ENCODE results near the gene ATP5PD.
"Not testable (repeated sequence)": the region's sequence is repeated elsewhere in the genome, so short reads cannot be mapped to it uniquely, and the experiment has no call there.

Gene ATP5PD

GRCh38 chr17:75084039-75084660 is 37.4 kb upstream of the ATP5PD start:
- DNase-seq (ENCODE audit: insufficient read length, low spot score) (no peak), FAIRE-seq (no peak)
- TF ChIP-seq POLR2A (IDR thresholded peaks at IDR 0.05; ENCODE audit: low read depth, low read length), result no peak

- FAIRE-seq (no peak), DNase-seq (ENCODE audit: insufficient read length, low spot score) (no peak)
- TF ChIP-seq POLR2A (IDR thresholded peaks at IDR 0.05; ENCODE audit: low read depth, low read length), result no peak
Observed at GRCh38 chr17:75082683-75083082, 35.9 kb upstream of the ATP5PD start.

DNA sequence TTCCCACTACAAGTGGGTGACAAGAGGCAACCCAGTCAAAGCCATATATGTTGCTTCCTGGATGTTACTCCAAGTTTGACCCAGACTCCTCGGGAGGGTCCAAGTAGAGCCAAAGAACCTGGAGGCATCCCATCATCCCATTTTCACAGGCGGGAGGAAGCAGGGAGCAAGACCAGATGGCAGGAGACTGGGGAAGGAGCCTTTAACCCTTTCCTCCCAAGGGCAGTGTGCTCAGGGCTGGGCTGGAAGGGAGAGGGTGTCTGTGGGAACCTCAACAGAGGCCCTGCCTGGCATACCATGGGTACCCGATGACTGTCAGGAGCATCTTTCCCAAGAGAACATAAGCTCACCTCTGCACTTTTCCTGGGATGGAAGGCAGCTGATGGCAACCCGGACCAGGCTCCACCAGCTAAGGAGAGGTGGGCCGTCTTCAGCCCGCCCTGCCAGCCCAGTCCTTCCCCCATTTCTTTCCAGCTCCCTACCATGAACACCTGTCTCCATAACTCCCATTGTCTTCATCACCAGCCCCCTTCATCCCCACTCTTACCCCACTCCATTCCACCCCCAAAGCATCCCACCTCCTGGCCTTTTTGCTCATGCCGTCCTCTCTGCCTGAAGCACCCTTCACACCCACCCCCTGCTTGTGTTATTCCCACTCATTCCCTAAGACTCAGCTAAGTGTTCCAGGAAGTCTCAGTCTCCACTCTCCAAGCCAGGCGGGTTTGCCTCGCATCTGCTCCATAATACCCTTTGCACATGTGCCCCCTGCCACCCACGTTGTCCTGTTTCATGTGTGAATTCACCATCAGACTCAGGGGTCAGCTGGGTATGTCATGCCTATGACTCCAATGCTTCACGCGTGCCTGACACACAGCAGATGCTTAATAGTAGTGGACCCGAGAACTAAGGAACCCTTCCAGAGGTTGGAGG is 35.1 kb upstream of the ATP5PD start:
- DNase-seq (ENCODE audit: insufficient read length, low spot score) (no peak), FAIRE-seq (no peak)
- no peak for TF ChIP-seq POLR2A (IDR thresholded peaks at IDR 0.05; ENCODE audit: low read depth, low read length)

DNA sequence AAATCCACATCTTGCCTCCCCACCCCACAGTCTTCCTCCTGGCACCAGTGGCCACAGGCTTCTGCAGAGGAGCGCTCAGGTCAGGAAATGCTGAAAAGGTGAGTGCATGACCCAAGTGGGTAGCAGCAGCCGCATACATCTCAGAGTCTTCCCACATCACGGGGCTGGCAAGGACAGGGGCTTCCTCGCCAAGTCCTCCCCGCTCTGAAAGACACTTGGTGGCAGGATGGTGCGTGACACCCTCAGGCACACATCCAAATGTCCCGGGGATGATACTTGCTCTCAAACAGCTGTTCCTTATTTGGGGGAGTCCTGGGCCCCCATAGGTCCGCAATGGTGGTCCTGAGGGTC is 32.2 kb upstream of the ATP5PD start:
- TF ChIP-seq POLR2A (IDR thresholded peaks at IDR 0.05; ENCODE audit: low read depth, low read length), result no peak
- FAIRE-seq (no peak), DNase-seq (ENCODE audit: insufficient read length, low spot score) (no peak)

DNA sequence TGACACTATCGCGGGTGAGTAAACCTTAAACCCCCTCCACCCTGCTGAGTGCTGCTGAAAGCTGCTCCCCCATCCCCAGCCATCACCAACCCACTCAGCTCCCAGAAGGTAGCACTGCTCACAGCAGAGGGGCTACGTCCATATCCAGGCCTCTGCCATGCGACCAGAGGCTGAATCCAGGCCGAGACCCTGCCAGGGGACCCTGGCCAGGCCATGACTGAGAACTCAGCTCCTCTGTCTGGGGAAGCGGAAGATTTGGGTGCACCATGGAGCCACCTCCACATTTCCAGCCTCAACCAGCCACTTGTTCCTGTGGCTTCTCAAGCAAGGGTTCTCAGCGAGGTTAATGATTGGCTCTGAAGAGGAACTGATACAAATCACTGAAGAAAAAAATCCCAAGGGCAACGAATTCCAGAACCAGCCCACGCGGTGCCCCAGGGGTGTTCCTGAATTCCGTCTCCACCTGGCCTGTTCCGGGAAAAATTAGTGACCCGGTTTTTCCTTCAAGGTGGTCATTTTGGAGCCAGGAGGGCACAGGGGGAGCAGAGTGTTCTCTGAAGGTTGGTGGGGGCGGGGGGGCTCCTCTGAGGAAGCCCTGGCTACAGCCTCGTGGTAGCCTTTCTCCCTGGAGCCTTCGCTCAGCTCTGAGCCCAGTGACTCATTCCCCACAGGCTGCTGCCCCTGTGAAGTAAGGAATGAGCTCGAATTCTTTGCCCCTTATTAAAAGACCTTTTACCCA is 31.7 kb upstream of the ATP5PD start:
- FAIRE-seq, result peak; percentile 58
- no peak for TF ChIP-seq POLR2A (IDR thresholded peaks at IDR 0.05; ENCODE audit: low read depth, low read length)
- DNase-seq (ENCODE audit: insufficient read length, low spot score), result peak; percentile 99

- no peak for TF ChIP-seq POLR2A (IDR thresholded peaks at IDR 0.05; ENCODE audit: low read depth, low read length)
- no peak for FAIRE-seq
- no peak for DNase-seq (ENCODE audit: insufficient read length, low spot score)
Observed at GRCh38 chr17:75077496-75078283, 30.9 kb upstream of the ATP5PD start.

DNA sequence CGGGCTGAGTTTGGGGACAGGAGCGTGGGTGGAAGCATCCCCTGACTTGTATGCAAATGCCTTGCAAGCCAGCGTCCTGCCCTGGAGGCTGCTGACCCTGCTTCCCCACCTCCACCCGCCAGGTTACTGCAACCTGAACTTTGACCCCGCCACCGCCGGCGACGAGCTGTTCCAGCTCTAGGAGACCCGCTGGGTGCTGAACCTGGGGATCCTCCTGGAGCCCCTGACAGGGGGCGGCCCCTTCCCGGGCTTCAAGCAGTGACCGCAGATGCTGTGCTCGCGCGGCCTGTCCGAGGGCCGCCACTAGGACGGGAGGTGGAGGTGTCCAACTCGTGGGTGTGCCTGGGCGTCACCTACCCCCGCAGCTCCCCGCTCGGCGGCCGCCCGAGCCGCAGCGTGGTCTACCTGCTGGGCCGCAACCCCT is 30.3 kb upstream of the ATP5PD start:
- DNase-seq (ENCODE audit: insufficient read length, low spot score), result no peak
- TF ChIP-seq POLR2A (IDR thresholded peaks at IDR 0.05; ENCODE audit: low read depth, low read length), result no peak
- FAIRE-seq, result no peak

DNA sequence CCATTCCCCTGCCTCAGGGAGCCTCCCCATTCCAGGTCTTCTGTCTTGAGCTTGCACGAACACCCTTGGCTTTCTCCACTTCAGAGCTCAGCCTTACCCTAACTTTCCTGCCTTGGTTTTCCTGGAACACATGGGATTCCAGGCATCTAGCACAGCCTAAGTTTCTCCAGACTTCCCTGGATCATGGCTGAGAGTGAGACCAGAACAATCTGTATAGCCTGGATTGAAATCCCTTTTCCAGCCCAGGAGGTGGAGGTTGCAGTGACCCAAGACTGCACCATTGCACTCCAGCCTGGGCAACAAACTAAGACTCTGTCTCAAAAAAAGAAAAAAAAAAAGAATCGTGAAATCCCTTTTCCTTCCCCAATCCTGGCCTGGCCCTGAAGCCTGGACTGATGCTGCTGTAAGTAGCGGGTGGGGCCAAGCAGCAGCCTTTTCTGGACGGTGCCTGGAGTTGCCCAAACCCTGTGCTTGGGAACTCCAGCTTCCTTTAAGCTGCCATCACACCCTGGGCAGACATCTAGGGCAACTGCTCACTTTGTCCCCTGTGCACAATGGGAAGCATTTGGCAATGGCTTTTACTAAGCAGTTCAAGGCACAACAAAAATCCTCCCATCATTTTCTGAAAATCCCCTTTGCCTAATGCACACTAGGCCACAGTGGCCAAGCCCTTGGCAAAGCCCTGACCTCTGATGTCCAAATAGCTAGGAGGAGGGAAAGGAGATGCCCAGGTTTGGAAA is 29.0 kb upstream of the ATP5PD start:
- FAIRE-seq (no peak), DNase-seq (ENCODE audit: insufficient read length, low spot score) (no peak)
- TF ChIP-seq POLR2A (IDR thresholded peaks at IDR 0.05; ENCODE audit: low read depth, low read length), result no peak

- DNase-seq (ENCODE audit: insufficient read length, low spot score) (no peak), FAIRE-seq (no peak)
- TF ChIP-seq POLR2A (IDR thresholded peaks at IDR 0.05; ENCODE audit: low read depth, low read length), result no peak
Observed at GRCh38 chr17:75074532-75074931, 27.8 kb upstream of the ATP5PD start.

- DNase-seq (ENCODE audit: insufficient read length, low spot score), result no peak
- no peak for FAIRE-seq
- no peak for TF ChIP-seq POLR2A (IDR thresholded peaks at IDR 0.05; ENCODE audit: low read depth, low read length)
Observed at GRCh38 chr17:75073618-75074047, 26.9 kb upstream of the ATP5PD start.

DNA sequence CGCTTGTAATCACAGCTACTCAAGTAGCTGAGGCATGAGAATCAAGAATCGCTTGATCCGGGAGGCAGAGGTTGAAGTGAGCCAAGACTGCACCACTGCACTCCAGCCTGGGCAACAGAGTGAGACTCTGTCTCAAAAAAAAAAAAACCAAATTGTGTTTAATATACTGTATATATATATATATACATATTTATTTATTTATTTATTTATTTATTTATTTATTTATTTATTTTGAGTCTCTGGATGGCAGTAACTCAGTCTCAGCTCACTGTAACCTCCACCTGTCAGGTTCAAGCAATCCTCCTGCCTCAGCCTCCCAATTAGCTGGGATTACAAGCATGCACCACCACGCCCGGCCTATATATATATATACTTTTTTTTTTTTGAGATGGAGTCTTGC is 26.1 kb upstream of the ATP5PD start:
- FAIRE-seq; DNase-seq (ENCODE audit: insufficient read length, low spot score): not testable (repeated sequence)

GRCh38 chr17:75071478-75072271 is 24.9 kb upstream of the ATP5PD start:
- not testable (repeated sequence) for DNase-seq (ENCODE audit: insufficient read length, low spot score); FAIRE-seq
